ENCODE data around the gene DNAJB6.

Gene DNAJB6

DNA sequence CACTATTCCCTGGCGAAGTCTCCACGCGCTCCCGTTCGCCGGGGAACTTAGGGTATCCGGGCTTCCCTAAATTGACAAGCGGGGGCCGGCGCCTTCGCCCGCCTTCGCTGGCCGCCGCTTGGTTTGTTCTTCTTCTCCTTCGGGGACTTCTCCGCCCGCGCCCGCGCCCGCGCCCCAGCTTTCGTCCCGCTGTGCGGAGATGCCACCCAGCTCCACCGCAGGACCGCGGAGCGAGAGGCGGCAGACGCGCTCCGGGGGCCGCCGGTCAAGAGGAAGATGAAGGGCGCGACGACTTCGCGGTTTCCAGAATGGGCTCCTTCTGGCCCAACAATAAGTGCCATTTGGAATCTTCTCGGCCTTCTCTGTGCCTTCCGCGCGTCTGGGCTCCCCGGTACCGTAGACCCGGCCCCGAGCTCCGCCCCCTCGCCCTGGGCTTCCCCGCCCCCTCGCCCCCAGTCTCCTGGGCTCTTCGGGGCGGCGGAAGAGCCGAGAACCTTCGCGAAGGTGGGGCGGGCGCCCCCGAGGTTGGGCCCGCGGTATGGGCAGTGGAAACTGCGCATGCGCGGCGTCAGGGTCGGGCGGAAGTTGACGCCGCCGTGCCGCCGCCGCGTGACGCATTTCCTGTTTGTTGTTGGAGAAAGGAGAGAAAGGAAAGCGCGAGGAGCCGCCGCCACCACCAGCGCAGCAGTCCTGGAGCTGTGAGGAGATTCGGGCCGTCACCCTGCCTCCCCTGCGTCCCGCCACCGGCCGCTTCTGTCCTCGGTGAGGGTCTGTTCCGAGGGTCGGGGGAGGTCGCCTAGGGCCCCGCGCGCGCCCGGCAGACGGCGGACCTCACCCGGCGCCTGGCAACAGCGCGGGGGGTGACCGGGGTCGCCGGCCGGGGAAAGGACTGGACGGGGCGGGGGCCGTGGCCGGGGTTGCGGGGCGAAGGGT is at the start of gene DNAJB6:
Gene DNAJB6, plus strand, starts transcription at position 622 of the 933 bp plus-strand sequence. CDS start 21,569 bp downstream, outside the sequence.
- peak; percentile 70 for DNase-seq

DNA sequence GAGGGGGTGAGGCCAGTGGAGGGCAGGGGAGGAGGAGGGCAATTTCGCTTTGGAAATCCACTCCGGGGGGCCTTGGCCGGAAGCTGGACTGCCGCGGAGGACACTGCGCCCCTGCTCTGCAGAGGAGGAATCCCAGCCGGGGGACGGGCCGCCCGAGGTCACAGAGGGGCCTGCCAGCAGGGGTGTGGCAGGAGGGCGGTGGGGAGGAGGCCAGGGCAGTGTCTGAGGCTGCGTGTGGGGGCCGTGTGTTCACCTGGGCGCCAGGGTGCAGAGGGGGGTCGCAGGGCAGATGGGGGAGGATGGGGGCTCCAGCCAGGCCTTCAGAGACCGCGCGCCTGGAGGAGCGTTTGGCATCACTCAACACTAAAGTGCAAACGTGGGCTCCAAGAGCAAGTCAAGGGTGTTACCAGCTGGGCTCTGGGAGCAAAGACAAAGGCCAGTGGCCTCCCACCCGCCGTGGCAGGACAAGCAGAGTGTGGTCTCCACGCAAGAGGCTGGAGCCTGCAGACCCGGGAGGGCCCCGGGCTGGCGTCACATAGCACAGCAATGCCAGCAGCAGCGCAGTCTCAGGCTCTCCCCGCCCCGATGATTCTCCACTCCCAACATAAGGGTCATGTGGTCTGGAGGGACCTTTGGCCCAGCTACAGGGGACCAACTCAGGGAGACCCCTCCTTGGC is 45.3 kb upstream of the DNAJB6 start:
- DNase-seq: no peak

DNA sequence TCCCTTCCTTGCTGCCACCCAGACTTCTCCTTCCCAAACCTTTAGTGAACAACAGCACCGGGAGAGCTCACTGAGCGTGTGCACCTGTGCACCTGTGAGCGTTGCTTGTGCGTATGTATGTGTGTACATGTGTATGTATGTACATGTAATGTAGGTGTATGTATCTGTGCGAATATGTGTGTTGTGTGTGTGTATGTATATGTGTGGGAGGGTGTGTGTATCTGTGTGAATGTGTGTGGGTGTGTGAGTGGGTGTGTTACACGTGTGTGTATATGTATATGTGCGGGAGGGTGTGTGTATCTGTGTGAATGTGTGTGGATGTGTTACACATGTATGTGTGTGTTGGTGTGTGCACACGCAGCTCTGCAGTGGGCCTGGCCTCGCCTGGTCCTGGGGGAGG is 44.5 kb upstream of the DNAJB6 start:
- no peak for DNase-seq

DNA sequence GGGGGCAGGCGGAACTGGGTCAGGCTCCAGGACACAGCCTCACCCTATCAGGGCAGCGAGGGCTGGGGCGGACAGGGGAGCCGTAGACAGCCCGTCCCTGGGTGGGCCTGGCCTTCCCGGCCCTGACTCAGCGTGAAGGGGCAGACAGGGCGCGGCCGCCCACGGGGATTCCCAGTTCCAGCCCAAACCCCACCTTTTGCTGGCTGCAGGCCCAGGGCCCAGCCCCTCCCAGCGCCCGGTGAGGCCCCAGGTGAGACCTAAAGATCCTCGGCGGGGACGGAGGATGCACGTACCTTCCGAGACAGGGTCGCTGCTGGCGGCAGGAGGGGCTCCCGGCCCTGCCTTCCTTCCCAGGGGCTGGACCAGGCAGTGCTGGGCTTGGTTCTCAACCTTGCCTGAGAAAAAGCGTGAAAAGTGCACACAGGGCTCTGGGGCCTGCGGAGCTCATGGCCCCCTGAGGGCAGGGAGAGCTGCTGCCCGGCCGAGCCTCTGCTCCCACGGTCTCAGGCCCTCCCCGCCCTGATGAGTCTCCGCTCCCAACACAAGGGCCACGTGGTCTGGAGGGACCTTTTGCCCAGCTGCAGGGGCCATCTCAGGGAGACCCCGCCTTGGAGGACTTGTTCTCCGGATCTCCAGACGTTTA is 43.9 kb upstream of the DNAJB6 start:
- DNase-seq: no peak

DNA sequence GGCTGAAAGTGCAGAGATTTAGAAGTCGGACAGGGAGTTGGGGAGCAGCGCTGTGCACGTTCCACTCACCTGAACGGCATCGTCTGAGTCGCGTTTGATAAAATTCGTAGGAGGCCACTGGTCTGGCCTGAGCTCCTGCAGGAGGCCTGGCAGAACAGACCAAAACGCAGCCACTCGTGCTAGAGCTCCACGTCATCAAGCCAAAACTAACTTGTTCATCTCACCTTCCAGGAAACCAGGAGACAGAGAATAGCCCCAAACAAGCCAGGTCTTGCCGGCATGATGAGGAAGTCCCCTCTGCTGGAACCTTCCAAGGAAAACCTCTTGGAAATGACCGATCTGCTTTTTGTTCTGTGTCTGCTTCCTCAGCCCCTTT is 43.4 kb upstream of the DNAJB6 start:
- no peak for DNase-seq

DNA sequence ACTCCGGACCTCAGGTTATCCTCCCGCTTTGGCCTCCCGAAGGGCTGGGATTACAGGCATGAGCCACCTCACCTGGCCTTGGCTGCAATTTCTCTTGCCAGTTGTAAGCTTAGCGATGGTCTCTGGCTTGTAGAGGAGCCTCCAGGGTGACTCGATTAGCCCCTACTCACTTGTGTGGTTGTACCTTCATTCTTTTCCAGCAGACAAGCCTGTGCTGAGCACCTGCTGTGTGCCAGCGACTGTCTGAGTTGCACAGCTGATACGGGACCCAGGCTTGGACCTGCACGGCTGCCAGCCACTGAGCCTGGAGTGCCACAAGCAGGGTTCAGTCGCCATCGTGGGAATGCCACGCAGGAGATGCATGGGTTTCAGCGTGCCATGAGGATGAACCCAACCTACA is 42.0 kb upstream of the DNAJB6 start:
- no peak for DNase-seq

DNA sequence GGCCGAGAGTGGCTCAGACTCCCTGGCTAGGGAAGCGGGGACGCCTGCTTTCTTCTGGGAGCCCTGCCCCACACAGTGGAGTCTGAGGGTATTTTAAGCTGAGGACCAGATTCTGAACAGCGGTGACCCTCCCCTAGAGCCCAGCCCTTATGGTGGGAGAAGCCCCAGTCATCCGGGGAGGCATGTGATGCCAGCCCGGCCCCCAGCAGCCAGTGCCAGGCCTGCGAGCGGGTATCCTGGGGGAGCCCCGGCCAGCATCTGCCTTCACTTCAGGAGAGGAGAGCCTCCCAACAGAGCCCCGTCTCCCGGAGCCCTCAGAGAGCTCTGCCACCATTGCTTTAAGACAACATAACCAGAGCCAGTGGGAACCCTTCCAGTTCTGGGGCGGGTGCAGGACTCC is 41.5 kb upstream of the DNAJB6 start:
- DNase-seq: no peak

DNA sequence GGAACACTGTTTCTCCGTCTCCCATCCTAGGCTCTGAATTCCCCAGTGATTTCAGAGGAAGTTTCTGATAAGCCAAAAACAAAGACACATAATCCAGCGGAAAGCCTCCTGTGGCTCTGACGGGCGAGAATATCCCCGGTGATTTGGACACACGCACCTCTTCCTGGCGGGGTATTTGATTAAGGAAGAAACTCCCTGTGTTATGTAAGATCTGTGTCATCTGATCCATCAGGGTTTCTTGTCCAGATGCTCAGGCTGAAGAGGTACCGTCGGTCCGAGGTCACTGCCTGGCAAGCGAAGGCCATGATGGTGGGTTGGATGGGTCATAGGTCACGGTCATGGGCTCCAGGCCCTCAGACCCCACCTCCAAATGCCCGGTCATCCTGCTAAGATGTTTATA is 39.6 kb upstream of the DNAJB6 start:
- DNase-seq: no peak

DNA sequence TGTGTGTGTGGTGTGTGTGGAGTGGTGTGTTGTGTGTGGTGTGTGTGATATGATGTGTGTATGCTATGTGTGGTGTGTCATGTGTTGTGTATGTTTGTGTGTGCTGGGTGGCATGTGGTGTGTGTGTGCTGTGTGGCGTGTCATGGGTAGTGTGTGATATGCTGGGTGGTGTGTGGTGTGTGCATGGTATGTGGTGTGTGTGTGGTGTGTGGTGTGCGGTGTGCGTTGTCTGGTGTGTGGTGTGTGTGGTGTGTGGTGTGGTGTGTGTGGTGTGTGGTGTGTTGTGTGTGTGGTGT is 37.5 kb upstream of the DNAJB6 start:
- DNase-seq: no peak

DNA sequence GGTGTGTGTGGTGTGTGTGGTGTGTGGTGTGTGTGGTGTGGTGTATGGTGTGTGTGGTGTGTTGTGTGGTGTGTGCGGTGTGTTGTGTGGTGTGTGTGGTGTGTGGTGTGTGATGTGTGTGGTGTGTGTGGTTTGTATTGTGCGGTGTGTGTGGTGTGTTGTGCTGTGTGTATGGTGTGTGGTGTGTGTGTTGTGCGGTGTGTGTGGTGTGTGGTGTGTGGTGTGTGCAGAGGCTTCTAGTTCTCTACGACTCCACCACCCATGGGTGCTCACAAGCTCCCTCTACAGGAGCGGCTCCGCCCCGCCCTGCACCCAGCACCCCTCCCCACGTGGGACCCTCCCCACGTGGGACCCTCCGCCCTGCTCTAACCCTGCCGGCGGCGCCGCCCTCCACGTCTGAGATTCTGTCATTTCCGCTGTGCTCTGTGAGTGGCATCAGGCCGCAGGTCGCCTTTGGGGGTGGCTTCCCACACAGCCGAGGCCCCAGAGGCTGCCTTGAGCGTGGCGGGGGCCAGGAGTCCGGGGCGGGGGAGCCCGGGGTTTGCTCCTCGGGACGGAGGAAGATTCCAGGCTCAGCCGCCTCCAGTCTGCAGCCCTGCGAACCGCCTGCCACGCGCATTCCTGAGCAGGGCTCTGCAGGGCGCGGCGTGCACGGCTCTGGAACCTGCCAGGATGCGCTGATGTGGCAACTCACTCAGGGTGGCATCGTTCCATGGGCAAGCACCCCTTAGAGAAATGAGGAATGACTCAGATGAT is 37.0 kb upstream of the DNAJB6 start:
- DNase-seq: no peak

DNA sequence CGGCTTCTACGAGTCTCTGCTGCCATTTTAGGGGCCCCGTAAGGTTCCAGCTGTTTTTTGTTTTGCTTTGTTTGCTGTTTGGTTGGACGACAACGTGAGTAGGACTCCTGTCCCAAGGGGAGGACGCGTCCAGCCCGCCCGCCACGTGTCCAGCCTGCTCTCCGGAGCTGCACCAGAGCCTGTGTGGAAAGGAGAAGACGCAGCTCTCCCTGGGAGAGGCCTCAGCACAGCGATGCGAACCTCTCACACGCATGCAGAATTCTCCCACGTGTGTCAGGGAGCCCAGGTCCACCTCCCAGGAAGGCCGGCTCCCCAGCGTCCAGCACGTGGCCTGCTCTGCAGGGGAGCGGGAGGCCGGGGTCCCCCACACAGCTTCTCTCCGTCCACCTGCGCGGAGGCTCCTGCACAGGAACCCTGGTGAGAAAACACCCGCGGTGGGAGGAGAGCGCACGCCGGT is 36.4 kb upstream of the DNAJB6 start:
- no peak for DNase-seq

DNA sequence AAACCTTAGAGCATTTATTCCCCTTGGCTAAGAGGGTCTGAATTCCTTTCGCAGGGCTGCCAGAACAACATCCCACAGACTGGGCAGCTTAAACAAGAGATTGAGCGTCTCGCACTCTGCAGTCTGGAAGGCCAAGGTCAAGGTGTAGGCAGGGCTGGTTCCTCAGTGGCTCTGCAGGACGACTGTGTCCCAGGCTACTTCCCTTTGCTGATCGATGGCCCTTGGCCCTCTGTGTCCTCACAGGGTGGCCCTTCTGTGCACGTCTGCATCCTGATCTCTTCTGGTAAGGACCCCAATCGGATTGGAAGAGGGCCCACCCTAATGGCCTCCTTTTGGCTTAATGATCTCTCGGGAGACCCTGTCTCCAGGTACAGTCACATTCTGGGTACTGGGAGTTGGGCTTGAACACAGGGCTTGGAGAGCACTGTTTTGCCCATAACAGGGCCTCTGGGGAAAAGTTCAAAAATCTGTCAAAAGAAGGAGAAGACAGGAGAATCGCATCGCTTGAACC is 35.1 kb upstream of the DNAJB6 start:
- DNase-seq: no peak

DNA sequence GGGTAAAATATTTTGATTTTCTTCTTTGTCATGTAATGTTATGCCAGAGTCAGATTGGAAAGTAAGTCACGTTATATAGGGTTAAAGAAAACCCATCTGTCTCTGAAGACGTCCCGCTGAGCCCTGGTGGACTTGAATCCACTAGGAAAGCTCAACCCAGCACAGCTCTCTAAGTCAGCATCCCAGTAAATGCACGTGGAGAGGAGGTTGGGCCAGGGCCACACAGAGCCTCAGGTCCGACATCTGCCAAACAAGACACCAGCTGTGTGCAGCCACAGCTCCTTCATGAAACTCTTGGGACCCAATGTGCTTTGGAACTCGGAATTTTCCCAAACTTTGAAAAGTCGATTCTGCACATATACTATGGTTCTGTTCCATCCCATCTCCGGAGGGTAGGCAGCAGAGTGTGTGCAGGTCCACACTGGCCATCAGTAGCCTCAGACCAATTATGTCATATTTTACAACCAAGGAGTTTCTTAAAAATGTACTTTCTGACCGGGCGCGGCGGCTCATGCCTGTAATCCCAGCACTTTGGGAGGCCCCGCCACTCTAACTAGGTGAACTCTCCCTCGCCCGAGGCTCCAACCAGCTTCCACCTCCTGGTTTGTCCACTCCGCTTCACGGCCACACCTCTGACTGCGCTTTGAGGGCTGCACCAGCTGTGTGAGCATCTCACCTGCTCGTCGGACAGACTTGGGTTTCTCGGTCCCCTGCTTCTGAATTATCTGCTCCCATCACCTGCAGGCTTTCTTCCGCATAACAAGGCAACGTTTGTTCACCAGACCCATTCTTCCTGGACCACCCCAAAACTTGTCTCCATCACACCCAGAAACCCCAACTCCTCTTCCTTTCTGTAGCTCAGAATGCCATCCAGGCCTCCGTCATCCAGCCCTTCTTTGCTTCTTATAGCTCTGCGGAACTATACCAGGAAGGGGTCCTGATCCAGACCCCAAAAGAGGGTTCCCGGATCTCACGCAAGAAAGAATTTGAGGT is 29.7 kb upstream of the DNAJB6 start:
- DNase-seq: no peak

DNA sequence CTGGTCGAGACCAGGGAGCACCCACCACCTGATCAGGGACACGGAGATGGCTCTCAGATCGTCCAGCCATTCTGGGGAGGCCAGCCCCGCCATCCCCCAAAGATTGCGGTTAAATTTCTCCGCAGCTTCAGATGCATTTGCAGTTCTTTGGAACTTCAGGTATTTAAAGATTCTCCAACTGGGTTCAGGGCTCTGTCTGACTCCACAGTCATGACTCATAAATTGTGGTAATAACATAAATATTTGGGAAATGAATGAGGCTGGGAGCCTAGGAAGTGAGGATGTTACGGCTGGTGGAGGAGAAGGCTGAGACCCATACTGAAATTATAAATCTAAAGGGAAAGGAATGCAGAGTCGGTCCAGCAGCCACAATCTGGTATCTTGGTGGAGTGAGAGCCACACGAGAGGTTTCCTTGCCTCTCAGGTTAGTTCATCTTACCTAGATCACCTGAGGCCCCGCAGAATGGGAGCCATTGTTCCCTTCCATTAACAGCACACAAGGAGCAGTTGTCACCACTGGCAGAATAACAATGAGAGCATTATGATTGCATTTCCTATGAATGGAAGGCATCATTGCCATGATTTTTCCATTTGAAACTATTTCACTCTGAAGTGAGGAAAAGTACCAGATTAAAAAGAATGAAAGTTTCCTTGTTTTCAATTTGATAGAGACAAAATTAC is 26.7 kb upstream of the DNAJB6 start:
- no peak for DNase-seq

DNA sequence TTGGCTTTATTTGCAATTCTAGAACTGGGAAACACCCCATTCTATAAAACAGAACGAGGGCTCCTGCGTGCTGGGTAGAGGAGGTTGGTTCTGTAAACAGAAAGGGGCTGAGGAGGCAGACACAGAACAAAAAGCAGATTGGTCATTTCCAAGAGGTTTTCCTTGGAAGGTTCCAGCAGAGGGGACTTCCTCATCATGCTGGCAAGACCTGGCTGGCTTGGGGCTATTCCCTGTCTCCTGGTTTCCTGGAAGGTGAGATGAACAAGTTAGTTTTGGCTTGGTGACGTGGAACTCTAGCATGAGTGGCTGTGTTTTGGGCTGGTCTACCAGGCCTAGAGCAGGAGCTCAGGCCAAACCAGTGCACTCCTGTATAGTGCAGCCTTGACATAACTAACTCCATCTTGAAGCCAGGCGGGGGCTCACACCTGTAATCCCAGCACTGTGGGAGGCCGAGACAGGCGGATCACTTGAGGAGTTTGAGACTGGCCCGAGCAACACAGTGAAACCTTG is 26.1 kb upstream of the DNAJB6 start:
- DNase-seq: no peak

DNA sequence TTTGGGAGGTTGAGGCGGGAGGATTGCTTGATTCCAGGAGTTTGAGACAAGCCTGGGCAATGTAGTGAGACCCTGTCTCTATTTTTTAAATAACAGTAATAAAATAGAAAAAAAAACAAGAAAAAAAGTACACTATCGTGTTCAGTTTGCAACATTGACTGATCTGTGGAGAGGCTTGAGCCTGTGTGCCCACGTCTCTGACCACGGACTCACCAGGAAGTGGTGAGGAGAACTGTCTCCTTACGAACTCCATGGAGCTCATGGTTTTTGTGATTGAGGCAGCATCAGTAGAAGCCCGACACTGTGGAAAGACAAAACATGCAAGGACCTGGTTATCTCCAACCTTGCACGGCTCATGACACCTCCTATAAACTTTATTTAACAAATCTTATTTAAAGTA is 23.9 kb upstream of the DNAJB6 start:
- DNase-seq: no peak

DNA sequence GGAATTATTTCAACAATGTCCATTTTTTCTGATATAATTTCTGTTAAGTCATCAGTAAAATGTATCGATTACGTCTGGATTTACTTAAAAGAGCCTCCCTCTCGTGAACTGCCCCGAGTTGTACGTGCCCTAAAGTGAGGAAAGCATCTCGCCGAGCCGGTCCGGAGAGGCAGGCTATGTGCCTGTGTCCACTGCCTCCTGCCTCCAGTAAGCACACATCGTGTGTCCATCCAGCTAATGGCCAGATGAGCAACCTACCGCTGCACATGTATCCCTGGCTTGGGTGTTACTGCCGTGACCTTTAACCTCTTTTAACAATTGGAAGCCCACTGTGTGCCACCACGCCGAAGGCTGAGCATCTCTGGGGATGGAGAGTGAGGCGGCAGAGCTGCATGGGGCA is 23.2 kb upstream of the DNAJB6 start:
- DNase-seq: no peak

DNA sequence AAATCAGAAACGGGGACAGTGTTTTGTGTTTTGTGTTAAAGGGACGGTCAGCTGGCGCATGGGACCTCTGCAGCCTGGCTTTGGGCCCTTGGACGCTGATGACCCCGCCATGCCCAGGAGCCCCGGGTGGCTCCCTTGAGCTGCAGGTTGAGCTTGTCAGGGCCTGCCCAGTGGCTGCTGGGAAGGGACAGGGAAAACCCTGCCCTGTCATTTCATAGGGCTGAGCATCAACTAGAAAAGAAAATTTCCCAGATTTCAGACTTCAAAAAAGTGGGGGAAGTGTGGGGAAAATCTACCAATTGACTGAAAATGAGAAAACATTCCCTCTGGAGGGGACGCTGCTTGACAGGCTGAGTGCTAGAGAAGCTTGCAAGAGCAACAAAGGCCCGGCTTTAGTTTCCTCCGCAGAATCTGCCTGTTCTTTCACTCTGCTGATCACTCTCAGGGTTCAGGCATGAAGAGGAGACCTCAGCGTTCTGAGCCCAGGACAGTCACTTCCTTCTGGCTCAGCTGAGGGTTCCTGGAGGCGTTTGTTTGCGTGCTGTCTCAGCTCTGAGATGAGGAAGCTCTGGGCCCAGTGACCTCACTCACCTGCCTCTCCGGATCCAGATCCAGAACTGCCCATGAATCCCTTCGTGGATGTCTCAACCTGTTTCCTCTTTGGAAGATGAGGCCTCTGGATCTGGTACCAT is 18.6 kb upstream of the DNAJB6 start:
- no peak for DNase-seq

DNA sequence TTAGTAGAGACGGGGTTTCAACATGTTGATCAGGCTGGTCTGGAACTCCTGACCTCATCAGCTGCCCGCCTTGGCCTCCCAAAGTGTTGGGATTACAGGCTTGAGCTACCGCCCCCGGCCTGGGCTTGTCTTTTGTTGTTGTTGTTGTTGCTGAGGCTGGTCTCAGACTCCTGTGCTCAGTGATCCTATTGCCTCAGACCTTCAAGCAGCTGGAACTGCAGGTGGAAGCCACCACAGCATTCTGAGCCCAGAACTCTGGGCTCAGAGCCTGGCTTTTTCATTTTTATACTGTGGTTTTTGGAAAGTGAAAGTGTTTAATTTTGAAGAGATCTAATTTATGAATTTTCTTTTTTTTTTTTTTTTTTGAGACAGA is 16.2 kb upstream of the DNAJB6 start:
- DNase-seq: no peak

DNA sequence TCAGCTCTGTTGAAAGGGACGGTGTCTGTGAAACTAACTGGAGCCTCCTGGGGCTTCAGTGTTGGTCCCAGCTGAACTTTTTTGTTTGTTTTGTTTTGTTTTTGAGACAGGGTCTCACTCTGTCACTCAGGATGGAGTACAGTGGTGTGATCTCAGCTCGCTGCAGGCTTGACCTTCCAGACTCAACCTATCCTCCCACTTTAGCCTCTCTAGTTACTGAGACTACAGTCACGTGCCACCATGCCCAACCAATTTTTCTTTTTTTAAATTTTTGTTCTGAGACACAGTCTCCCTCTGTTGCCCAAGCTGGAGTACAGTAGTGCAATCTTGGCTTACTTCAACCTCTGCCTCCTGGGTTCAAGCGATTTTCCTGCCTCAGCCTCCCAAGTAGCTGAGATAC is 13.4 kb upstream of the DNAJB6 start:
- DNase-seq: no peak
